ENCODE measurements around the gene SCAMP3. TPM values are rescaled to one million over a fixed set of nuclear protein-coding genes. Genes with fewer than 3 reads are reported as not detected.
A peak's percentile ranks its signal among the peaks of the same experiment; 100 is the strongest.

Gene SCAMP3
- total RNA-seq, 2 donors from 2014 or later = 77.2 to 77.7 TPM

DNA sequence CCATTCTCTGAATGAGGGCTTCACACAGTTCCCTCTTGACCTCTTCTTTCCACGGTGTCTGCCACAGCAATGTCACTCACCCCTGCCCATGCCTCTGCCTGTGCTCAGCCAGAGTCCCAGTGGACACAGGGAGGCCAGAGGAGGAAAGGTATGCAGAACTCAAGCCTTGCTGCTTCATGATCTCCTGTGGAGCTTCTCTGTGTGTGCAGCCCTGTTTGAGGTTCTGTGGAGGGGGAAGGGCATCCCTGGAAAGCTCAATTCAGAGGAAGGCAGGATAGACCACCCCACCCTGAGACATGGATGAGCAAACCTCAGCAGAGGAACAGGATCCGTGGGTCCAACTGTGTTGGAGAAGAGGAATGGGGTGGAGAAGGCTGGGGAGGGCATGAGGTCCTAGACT, 17.1 kb upstream of the SCAMP3 start:
- Histone ChIP-seq H3K4me1 (peaks cover 0 to 19% of the 10 kb centered on the region in 2 donors), H3K4me3 (no peak overlapping the region), H3K36me3 (no peaks in the 10 kb centered on the region), H3K27me3 (no peaks in the 10 kb centered on the region), H3K27ac (no peak overlapping the region), H3K9me3 (no peaks in the 10 kb centered on the region)
- no peak for DNase-seq (ENCODE audit: low spot score)
- TF ChIP-seq, protein P1, sequence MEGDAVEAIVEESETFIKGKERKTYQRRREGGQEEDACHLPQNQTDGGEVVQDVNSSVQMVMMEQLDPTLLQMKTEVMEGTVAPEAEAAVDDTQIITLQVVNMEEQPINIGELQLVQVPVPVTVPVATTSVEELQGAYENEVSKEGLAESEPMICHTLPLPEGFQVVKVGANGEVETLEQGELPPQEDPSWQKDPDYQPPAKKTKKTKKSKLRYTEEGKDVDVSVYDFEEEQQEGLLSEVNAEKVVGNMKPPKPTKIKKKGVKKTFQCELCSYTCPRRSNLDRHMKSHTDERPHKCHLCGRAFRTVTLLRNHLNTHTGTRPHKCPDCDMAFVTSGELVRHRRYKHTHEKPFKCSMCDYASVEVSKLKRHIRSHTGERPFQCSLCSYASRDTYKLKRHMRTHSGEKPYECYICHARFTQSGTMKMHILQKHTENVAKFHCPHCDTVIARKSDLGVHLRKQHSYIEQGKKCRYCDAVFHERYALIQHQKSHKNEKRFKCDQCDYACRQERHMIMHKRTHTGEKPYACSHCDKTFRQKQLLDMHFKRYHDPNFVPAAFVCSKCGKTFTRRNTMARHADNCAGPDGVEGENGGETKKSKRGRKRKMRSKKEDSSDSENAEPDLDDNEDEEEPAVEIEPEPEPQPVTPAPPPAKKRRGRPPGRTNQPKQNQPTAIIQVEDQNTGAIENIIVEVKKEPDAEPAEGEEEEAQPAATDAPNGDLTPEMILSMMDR (IDR thresholded peaks at IDR 0.05) = no peak

DNA sequence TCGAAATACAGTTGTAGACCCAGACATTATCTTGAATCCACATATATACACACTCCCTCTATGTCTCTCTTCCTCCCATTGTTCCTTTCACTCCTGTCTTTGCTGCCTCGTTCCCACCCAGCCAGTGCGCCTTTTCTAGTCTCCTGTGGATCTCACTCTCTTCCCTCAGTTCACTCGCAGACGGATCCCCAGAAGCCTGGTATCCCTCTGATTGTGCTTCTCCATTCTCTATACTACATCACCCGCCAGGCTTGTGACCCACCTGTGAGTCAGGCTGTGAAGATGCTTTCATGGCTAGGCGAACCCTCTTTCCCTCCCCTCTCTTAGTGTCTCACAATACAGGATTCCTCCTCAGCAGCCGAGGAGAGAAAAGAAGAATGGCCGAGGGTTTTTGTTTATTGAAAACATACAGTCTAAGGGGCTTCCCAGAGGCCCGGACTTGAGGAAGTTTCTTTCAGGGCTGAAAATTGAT, 16.6 kb upstream of the SCAMP3 start:
- Histone ChIP-seq H3K4me3 (no peak overlapping the region), H3K36me3 (no peaks in the 10 kb centered on the region), H3K27me3 (no peaks in the 10 kb centered on the region), H3K4me1 (peaks cover 0 to 22% of the 10 kb centered on the region in 2 donors), H3K9me3 (no peaks in the 10 kb centered on the region), H3K27ac (no peak overlapping the region)
- TF ChIP-seq, protein P1 (IDR thresholded peaks at IDR 0.05) = no peak
- no peak for DNase-seq (ENCODE audit: low spot score)

DNA sequence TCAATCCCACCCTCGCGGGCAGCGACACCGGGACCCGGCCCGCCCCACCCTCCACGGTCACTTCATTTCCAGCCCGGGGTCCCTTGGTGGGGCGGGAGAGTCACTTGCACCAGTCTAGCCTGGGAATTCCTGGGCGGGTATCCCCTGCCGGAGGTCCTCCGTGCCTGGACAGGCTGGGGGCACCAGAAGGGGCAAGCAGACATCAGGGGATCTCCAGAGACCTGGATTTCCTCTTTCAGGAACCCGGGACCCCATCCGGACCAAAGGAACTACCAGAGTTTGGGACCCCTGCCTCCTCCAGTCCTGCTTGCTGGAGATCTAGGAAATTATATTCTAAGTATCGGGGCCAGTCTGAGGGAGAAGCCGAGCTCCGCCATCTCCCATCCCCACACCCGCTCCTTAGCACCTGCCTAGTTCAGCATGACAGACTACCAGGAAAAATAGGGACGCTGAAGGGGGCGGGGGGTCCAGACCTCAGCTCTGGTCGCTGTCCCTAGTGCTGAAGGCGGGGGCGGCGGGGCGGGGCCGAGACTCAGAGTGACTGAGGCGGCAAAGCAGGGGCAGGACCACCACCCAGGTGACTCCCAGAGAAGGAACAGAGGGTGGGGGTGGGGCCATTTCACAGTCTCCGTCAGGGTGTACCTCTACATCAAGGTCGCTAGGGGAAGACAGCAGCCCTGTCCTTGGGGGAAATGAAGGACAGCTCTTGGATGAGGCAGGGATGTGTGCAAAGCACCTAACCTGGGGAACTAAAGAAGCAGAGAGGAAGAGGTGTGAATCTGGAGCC, 15.9 kb upstream of the SCAMP3 start:
- no peaks in the 10 kb centered on the region for H3K36me3 ChIP-seq
- no peak for DNase-seq (ENCODE audit: low spot score)
- peaks cover 0 to 24% of the 10 kb centered on the region in 2 donors for H3K4me1 ChIP-seq
- H3K9me3 ChIP-seq = no peaks in the 10 kb centered on the region
- TF ChIP-seq, protein P1 (IDR thresholded peaks at IDR 0.05) = no peak
- H3K27me3 ChIP-seq = no peaks in the 10 kb centered on the region
- peak overlapping the region; percentile 63 to 79 for H3K27ac ChIP-seq
- H3K4me3 ChIP-seq = peak overlapping the region; percentile 61 to 80

DNA sequence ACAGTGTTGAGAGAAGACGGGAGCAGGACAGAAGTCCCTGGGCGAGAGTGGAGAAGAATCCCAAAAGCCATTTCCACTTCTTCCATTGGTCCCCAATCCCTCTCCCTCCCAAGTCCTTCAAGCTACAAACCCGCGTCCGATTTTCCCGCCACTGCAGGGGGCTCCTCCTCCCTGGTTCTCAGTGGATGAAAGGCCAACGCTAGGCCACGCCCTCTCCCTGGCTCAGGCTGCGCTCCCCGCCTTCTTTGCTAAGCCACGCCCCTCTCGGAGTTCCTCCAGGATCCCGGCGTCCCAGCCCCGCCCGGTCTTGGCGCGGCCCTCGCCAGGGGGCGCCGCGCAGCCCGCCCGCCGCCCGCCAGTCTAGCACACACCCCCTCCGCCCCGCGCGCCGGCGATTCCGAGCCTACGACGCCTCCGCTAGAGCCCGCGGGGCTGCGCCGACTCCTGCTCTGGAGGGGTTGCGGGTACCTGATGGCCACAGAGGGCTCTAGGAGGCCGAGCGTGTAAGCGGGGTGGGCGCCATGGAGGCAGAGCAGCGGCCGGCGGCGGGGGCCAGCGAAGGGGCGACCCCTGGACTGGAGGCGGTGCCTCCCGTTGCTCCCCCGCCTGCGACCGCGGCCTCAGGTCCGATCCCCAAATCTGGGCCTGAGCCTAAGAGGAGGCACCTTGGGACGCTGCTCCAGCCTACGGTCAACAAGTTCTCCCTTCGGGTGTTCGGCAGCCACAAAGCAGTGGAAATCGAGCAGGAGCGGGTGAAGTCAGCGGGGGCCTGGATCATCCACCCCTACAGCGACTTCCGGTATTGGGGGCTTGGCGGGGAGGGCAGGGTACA, 15.1 kb upstream of the SCAMP3 start, which contains the start of gene HCN3:
TSS of gene HCN3 (plus strand) at position 394 of the 832 bp plus-strand sequence. CDS start at position 522, 128 bp downstream.
- TF ChIP-seq, protein P1 (IDR thresholded peaks at IDR 0.05) = peak; percentile 72 to 88
- Histone ChIP-seq H3K27ac (peak within 1 kb of the TSS; percentile 63 to 79), H3K4me3 (peak within 1 kb of the TSS; percentile 61 to 80), H3K27me3 (no peaks in the 10 kb centered on the region), H3K36me3 (no peaks in the 10 kb centered on the region), H3K9me3 (no peaks in the 10 kb centered on the region), H3K4me1 (peaks cover 0 to 28% of the 10 kb centered on the region in 2 donors)
- DNase-seq (ENCODE audit: low spot score) = peak; percentile 97

DNA sequence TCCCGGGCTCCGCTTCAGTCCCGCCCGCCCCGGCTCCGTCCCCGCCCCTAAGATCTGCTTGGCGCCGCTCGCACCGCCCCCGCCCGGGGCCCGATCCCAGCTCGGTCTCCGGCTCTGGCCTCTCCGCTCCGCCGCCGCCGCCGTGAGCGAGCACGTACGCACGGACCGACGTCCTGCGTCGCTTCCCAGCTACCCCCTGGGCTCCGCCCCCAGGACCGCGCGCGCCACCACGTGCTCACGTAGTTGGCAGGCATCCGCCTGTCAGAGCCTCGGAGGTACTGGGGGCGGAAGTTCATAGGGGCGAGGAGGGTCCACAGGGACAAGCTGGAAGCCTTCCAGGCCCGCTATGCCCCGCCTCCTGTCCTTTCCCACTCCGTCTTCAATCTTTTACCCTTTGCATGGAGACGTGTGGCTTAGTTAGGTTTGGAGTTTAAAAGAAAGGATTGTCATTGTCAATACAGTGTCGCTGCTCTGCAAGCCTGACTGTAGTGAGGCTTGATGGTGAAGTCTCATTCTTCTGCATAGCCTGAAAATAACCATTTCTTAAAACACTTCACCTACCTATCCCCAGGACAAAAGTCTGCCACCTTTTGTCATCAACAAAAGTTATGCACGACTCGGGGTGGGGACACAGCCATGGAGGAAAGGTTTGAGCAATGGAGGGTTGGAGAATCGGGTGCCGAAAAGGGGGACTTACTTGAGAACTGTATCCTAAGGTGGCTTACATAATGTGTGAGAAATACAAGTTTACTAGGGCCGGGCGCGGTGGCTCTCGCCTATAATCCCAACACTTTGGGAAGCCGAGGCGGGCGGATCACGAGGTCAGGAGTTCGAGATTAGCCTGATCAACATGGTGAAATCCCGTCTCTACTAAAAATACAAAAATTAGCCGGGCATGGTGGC, 11.4 kb upstream of the SCAMP3 start, which contains the start of gene CLK2:
TSS of gene CLK2 (minus strand) at position 162 of the 903 bp plus-strand sequence. CDS start 2,527 bp downstream, outside the sequence.
- H3K4me1 ChIP-seq = peaks cover 0 to 44% of the 10 kb centered on the region in 2 donors

More for the DNA sequence above, 11.4 kb upstream of the SCAMP3 start, which contains the start of gene CLK2:
- Histone ChIP-seq H3K9me3 (no peaks in the 10 kb centered on the region), H3K27me3 (no peaks in the 10 kb centered on the region), H3K36me3 (peaks cover 24% of the 10 kb centered on the region), H3K4me3 (peak within 1 kb of the TSS; percentile 77 to 94), H3K27ac (peak within 1 kb of the TSS; percentile 96 to 99)
- DNase-seq (ENCODE audit: low spot score) = peak; percentile 94
- TF ChIP-seq, protein P1 (IDR thresholded peaks at IDR 0.05) = no peak
